ENCODE results near the gene AQP4. TPM values are rescaled to one million over a fixed set of nuclear protein-coding genes. Genes with fewer than 3 reads are reported as not detected.

Gene AQP4
- total RNA-seq, 2 experiments from 2014 or later: not detected

- DNase-seq (no peak), ATAC-seq (ENCODE audit: low read depth) (no peak)
- peaks cover 9% of the 10 kb centered on the region for H3K27me3 Mint-ChIP-seq
- POLR2A ChIA-PET: no interaction called here
- no peaks in the 10 kb centered on the region for H3K4me1 Mint-ChIP-seq
- no peak overlapping the region for H3K4me3 Mint-ChIP-seq
- H3K27ac Mint-ChIP-seq: no peak overlapping the region
- H3K9me3 Mint-ChIP-seq: no peaks in the 10 kb centered on the region
- no peaks in the 10 kb centered on the region for H3K36me3 Mint-ChIP-seq
Observed at GRCh38 chr18:26864658-26865057, 849 bp downstream of the AQP4 start.

- Mint-ChIP-seq H3K36me3 (no peaks in the 10 kb centered on the region), H3K27ac (no peak overlapping the region), H3K4me3 (no peak overlapping the region), H3K27me3 (peaks cover 9% of the 10 kb centered on the region), H3K9me3 (no peaks in the 10 kb centered on the region), H3K4me1 (no peaks in the 10 kb centered on the region)
- POLR2A ChIA-PET: no interaction called here
- ATAC-seq (ENCODE audit: low read depth): no peak
- no peak for DNase-seq
Observed at GRCh38 chr18:26863921-26864497, 1.5 kb downstream of the AQP4 start.

- POLR2A ChIA-PET: no interaction called here
- no peaks in the 10 kb centered on the region for H3K36me3 Mint-ChIP-seq
- H3K27me3 Mint-ChIP-seq: peaks cover 11% of the 10 kb centered on the region
Observed at GRCh38 chr18:26863122-26863879, 2.2 kb downstream of the AQP4 start.

GRCh38 chr18:26862084-26862483, 3.4 kb downstream of the AQP4 start:
- Mint-ChIP-seq H3K36me3 (no peaks in the 10 kb centered on the region), H3K4me1 (no peaks in the 10 kb centered on the region), H3K27me3 (peaks cover 11% of the 10 kb centered on the region), H3K27ac (no peak overlapping the region), H3K9me3 (no peaks in the 10 kb centered on the region), H3K4me3 (no peak overlapping the region)
- ATAC-seq (ENCODE audit: low read depth) (no peak), DNase-seq (no peak)
- POLR2A ChIA-PET: no interaction called here

More at GRCh38 chr18:26863122-26863879, 2.2 kb downstream of the AQP4 start:
- Mint-ChIP-seq H3K4me1 (no peaks in the 10 kb centered on the region), H3K9me3 (no peaks in the 10 kb centered on the region), H3K4me3 (no peak overlapping the region), H3K27ac (no peak overlapping the region)
- ATAC-seq (ENCODE audit: low read depth) (no peak), DNase-seq (no peak)

GRCh38 chr18:26854292-26854881, 11.1 kb downstream of the AQP4 start:
- ATAC-seq (ENCODE audit: low read depth) (no peak), DNase-seq (no peak)
- Mint-ChIP-seq H3K4me3 (no peak overlapping the region), H3K9me3 (no peaks in the 10 kb centered on the region), H3K36me3 (no peaks in the 10 kb centered on the region), H3K27me3 (peaks cover 2% of the 10 kb centered on the region), H3K27ac (no peak overlapping the region), H3K4me1 (no peaks in the 10 kb centered on the region)
- POLR2A ChIA-PET: no interaction called here

GRCh38 chr18:26853401-26853800, 12.1 kb downstream of the AQP4 start:
- POLR2A ChIA-PET: no interaction called here
- Mint-ChIP-seq H3K4me3 (no peak overlapping the region), H3K4me1 (no peaks in the 10 kb centered on the region), H3K9me3 (no peaks in the 10 kb centered on the region), H3K36me3 (no peaks in the 10 kb centered on the region), H3K27ac (no peak overlapping the region), H3K27me3 (peaks cover under 1% of the 10 kb centered on the region)
- DNase-seq (no peak), ATAC-seq (ENCODE audit: low read depth) (no peak)

- no peak overlapping the region for H3K4me3 Mint-ChIP-seq
- H3K27me3 Mint-ChIP-seq: no peaks in the 10 kb centered on the region
- DNase-seq (no peak), ATAC-seq (ENCODE audit: low read depth) (no peak)
- no peak overlapping the region for H3K27ac Mint-ChIP-seq
- no peaks in the 10 kb centered on the region for H3K4me1 Mint-ChIP-seq
- POLR2A ChIA-PET: no interaction called here
- H3K36me3 Mint-ChIP-seq: no peaks in the 10 kb centered on the region
- no peaks in the 10 kb centered on the region for H3K9me3 Mint-ChIP-seq
Observed at GRCh38 chr18:26843760-26844159, 21.7 kb downstream of the AQP4 start.

GRCh38 chr18:26840965-26841364, 24.5 kb downstream of the AQP4 start:
- DNase-seq (no peak), ATAC-seq (ENCODE audit: low read depth) (no peak)
- Mint-ChIP-seq H3K27me3 (no peaks in the 10 kb centered on the region), H3K4me3 (no peak overlapping the region), H3K36me3 (no peaks in the 10 kb centered on the region), H3K9me3 (no peaks in the 10 kb centered on the region), H3K27ac (no peak overlapping the region), H3K4me1 (no peaks in the 10 kb centered on the region)
- POLR2A ChIA-PET: interaction anchor here (0.8 kb wide), 1 partner anchor 459 kb away, joined by 5 read pairs; no protein-coding TSS in a partner anchor

- H3K36me3 Mint-ChIP-seq: no peaks in the 10 kb centered on the region
- ATAC-seq (ENCODE audit: low read depth) (no peak), DNase-seq (no peak)
- H3K4me1 Mint-ChIP-seq: no peaks in the 10 kb centered on the region
- no peaks in the 10 kb centered on the region for H3K9me3 Mint-ChIP-seq
- no peak overlapping the region for H3K27ac Mint-ChIP-seq
- POLR2A ChIA-PET: no interaction called here
- H3K4me3 Mint-ChIP-seq: no peak overlapping the region
- no peaks in the 10 kb centered on the region for H3K27me3 Mint-ChIP-seq
Observed at GRCh38 chr18:26839609-26840008, 25.9 kb downstream of the AQP4 start.

GRCh38 chr18:26832302-26832701, 33.2 kb downstream of the AQP4 start:
- peaks cover 6% of the 10 kb centered on the region for H3K9me3 Mint-ChIP-seq
- H3K27me3 Mint-ChIP-seq: no peaks in the 10 kb centered on the region
- no peaks in the 10 kb centered on the region for H3K4me1 Mint-ChIP-seq
- H3K36me3 Mint-ChIP-seq: no peaks in the 10 kb centered on the region
- POLR2A ChIA-PET: no interaction called here
- no peak overlapping the region for H3K27ac Mint-ChIP-seq
- H3K4me3 Mint-ChIP-seq: no peak overlapping the region
- no peak for DNase-seq
- no peak for ATAC-seq (ENCODE audit: low read depth)

GRCh38 chr18:26827581-26827980, 37.9 kb downstream of the AQP4 start:
- Mint-ChIP-seq H3K9me3 (peaks cover 6% of the 10 kb centered on the region), H3K4me1 (no peaks in the 10 kb centered on the region), H3K27me3 (no peaks in the 10 kb centered on the region), H3K27ac (no peak overlapping the region), H3K4me3 (no peak overlapping the region), H3K36me3 (no peaks in the 10 kb centered on the region)
- DNase-seq: no peak
- POLR2A ChIA-PET: no interaction called here
- no peak for ATAC-seq (ENCODE audit: low read depth)

- no peak overlapping the region for H3K4me3 Mint-ChIP-seq
- ATAC-seq (ENCODE audit: low read depth) (no peak), DNase-seq (no peak)
- H3K27ac Mint-ChIP-seq: no peak overlapping the region
- H3K36me3 Mint-ChIP-seq: no peaks in the 10 kb centered on the region
- peaks cover 6% of the 10 kb centered on the region for H3K9me3 Mint-ChIP-seq
- no peaks in the 10 kb centered on the region for H3K4me1 Mint-ChIP-seq
- POLR2A ChIA-PET: no interaction called here
- no peaks in the 10 kb centered on the region for H3K27me3 Mint-ChIP-seq
Observed at GRCh38 chr18:26826656-26827235, 38.8 kb downstream of the AQP4 start.

GRCh38 chr18:26821181-26821580, 44.3 kb downstream of the AQP4 start:
- Mint-ChIP-seq H3K4me1 (no peaks in the 10 kb centered on the region), H3K4me3 (no peak overlapping the region), H3K27ac (no peak overlapping the region), H3K9me3 (peaks cover 11% of the 10 kb centered on the region), H3K36me3 (no peaks in the 10 kb centered on the region), H3K27me3 (no peaks in the 10 kb centered on the region)
- POLR2A ChIA-PET: no interaction called here
- DNase-seq: no peak
- no peak for ATAC-seq (ENCODE audit: low read depth)

GRCh38 chr18:26819046-26819445, 46.5 kb downstream of the AQP4 start:
- no peaks in the 10 kb centered on the region for H3K4me1 Mint-ChIP-seq
- no peak for ATAC-seq (ENCODE audit: low read depth)
- H3K9me3 Mint-ChIP-seq: peaks cover 11% of the 10 kb centered on the region
- DNase-seq: no peak
- H3K27me3 Mint-ChIP-seq: no peaks in the 10 kb centered on the region
- H3K4me3 Mint-ChIP-seq: no peak overlapping the region
- no peak overlapping the region for H3K27ac Mint-ChIP-seq
- H3K36me3 Mint-ChIP-seq: no peaks in the 10 kb centered on the region
- POLR2A ChIA-PET: no interaction called here
